ENCODE measurements around the gene ZNF296. TPM values are rescaled to one million over a fixed set of nuclear protein-coding genes. Genes with fewer than 3 reads are reported as not detected.
A peak's percentile ranks its signal among the peaks of the same experiment; 100 is the strongest.

ZNF296 gene
- total RNA-seq, 4 donors from 2014 or later: 0.27 TPM; not detected in 3

GRCh38 chr19:45059258-45059965 lies 16.9 kb downstream of the ZNF296 start:
- no peaks in the 10 kb centered on the region for H3K27me3 ChIP-seq
- H3K27ac ChIP-seq: no peak overlapping the region
- no peak overlapping the region for H3K4me3 ChIP-seq
- no peaks in the 10 kb centered on the region for H3K9me3 ChIP-seq
- TF ChIP-seq, protein P1, sequence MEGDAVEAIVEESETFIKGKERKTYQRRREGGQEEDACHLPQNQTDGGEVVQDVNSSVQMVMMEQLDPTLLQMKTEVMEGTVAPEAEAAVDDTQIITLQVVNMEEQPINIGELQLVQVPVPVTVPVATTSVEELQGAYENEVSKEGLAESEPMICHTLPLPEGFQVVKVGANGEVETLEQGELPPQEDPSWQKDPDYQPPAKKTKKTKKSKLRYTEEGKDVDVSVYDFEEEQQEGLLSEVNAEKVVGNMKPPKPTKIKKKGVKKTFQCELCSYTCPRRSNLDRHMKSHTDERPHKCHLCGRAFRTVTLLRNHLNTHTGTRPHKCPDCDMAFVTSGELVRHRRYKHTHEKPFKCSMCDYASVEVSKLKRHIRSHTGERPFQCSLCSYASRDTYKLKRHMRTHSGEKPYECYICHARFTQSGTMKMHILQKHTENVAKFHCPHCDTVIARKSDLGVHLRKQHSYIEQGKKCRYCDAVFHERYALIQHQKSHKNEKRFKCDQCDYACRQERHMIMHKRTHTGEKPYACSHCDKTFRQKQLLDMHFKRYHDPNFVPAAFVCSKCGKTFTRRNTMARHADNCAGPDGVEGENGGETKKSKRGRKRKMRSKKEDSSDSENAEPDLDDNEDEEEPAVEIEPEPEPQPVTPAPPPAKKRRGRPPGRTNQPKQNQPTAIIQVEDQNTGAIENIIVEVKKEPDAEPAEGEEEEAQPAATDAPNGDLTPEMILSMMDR (IDR thresholded peaks at IDR 0.05): peak; percentile 39 to 82 (median 54)
- no peak for TF ChIP-seq POLR2A (IDR thresholded peaks at IDR 0.05)
- no peaks in the 10 kb centered on the region for H3K4me1 ChIP-seq
- H3K36me3 ChIP-seq: no peaks in the 10 kb centered on the region
- intact Hi-C loops (cut with DNase I; ENCODE audit: low total_unique reads): no loop called here
- DNase-seq: peak; percentile 35 to 45

DNA sequence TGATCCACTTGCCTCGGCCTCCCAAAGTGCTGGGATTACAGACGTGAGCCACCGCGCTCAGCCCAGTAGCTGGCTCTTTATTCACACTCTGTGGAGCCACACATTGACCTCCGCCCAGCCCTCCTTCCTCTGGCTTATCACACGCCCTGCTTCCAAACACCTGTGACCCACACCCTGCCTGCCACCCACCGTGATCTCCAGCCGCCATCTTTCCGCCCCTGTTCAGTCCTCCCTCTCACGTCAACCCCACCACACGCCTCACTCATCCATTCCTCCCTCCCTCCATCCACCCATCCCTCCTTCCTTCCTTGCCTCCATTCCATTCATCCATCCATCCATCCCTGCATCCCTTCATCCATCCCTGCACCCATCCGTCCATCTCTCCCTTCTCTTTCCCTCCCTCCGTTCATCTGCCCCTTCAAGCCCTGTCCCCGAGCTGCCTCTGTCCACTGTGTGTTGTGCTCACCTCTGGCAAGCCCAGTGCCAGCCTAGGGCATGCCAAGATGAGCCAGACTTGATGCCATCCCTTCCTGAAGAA lies 17.6 kb downstream of the ZNF296 start:
- intact Hi-C loops (cut with DNase I; ENCODE audit: low total_unique reads): no loop called here
- H3K27ac ChIP-seq: no peak overlapping the region
- H3K4me3 ChIP-seq: no peak overlapping the region
- TF ChIP-seq POLR2A (IDR thresholded peaks at IDR 0.05): no peak
- TF ChIP-seq, protein P1 (IDR thresholded peaks at IDR 0.05): no peak
- H3K27me3 ChIP-seq: no peaks in the 10 kb centered on the region
- no peaks in the 10 kb centered on the region for H3K9me3 ChIP-seq
- H3K36me3 ChIP-seq: no peaks in the 10 kb centered on the region
- no peak for DNase-seq
- no peaks in the 10 kb centered on the region for H3K4me1 ChIP-seq

- intact Hi-C loops (cut with DNase I; ENCODE audit: low total_unique reads): no loop called here
- no peaks in the 10 kb centered on the region for H3K4me1 ChIP-seq
- TF ChIP-seq, protein P1 (IDR thresholded peaks at IDR 0.05): no peak
- no peak for TF ChIP-seq POLR2A (IDR thresholded peaks at IDR 0.05)
- no peak overlapping the region for H3K4me3 ChIP-seq
- H3K36me3 ChIP-seq: no peaks in the 10 kb centered on the region
- H3K9me3 ChIP-seq: no peaks in the 10 kb centered on the region
- no peak for DNase-seq
- H3K27ac ChIP-seq: no peak overlapping the region
- H3K27me3 ChIP-seq: no peaks in the 10 kb centered on the region
These were observed 18.8 kb downstream of the ZNF296 start for GRCh38 chr19:45057444-45057843.

- TF ChIP-seq POLR2A (IDR thresholded peaks at IDR 0.05): no peak
- TF ChIP-seq, protein P1 (IDR thresholded peaks at IDR 0.05): no peak
- H3K4me1 ChIP-seq: no peaks in the 10 kb centered on the region
- intact Hi-C loops (cut with DNase I; ENCODE audit: low total_unique reads): no loop called here
- no peak for DNase-seq
- H3K27ac ChIP-seq: no peak overlapping the region
- H3K4me3 ChIP-seq: no peak overlapping the region
- no peaks in the 10 kb centered on the region for H3K9me3 ChIP-seq
- H3K27me3 ChIP-seq: no peaks in the 10 kb centered on the region
- no peaks in the 10 kb centered on the region for H3K36me3 ChIP-seq
These were observed 19.4 kb downstream of the ZNF296 start for GRCh38 chr19:45056831-45057230.

DNA sequence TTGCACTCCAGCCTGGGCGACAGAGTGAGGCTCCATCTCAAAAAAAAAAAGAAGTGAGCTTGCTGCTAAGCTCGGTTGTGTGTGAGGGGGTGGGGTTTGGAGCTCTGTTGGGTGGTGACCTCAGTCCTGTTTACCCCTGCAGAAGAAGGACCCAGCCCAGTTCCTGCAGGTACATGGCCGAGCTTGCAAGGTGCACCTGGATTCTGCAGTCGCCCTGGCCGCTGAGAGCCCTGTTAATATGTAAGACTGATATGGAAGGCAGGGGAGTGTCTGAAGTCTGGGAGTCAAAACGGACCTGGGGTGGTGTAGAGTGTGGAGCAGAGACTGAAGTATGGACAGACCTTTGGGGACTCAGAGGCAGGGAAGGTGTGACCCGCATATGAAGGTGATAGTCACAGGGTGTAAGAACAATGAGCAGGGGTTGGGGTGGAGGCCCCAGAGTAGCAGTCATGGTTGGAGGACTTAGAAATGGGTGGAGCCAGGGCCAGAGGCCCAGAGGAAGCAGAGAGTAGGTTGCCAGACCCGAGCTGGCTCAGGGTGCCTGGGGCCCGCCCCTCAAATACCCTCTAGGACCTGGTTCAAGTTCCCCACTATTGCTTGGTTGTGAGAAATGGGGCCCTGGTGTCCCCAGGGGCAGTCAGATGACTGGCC lies 24.2 kb downstream of the ZNF296 start:
- Histone ChIP-seq H3K27ac (no peak overlapping the region), H3K4me3 (no peak overlapping the region), H3K27me3 (no peaks in the 10 kb centered on the region), H3K36me3 (no peaks in the 10 kb centered on the region), H3K4me1 (no peaks in the 10 kb centered on the region), H3K9me3 (no peaks in the 10 kb centered on the region)
- TF ChIP-seq, protein P1 (IDR thresholded peaks at IDR 0.05): no peak
- no peak for TF ChIP-seq POLR2A (IDR thresholded peaks at IDR 0.05)
- DNase-seq: no peak
- intact Hi-C loops (cut with DNase I; ENCODE audit: low total_unique reads): no loop called here
